ENCODE data around the gene BHLHE23. TPM values are rescaled to one million over a fixed set of nuclear protein-coding genes. Genes with fewer than 3 reads are reported as not detected.

Gene BHLHE23
- polyA plus RNA-seq, 4 donors: not detected

DNA sequence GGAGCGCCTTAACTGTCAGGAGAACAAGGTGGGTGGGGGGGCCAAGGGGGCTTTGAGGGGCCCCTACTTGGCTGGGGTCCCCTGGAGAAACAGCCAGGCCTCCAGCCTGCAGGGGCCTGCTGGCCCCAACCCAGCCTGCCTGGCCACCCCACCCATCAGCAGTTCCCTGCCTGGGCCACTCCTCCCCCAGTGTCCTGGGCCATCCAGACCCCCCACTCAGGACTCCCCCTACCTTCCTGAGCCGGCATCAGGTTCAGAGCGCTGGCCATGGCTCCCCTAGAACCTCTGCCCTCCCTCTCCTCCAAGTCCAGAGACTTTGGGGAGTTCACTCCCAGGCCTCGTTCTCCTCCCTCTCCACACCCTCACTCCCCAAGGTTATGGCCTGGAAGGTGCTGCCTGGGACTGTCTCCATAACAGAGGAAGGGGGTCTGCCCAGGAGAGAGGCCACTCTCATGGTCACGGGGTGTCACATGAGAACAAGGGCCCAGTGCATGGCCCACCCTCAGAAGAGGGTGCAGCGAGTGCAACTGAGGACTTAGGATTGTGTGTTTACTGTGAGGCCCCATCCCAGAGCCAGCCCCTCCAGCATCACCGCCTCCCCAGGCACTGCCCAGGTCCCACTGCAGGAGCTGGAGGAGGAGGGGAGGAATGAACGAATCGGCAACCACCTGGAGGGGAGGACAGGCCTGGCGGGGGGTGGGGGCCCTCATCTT lies 48.2 kb downstream of the BHLHE23 start:
- FAIRE-seq: no peak
- 70 to 77% (median 76%) methylated on average over 10 of the region's 10 CpGs for WGBS, 3 donors
- no peak for DNase-seq
- no peak overlapping the region for H3K4me3 ChIP-seq (ENCODE audit: low read depth in 1 of 3, low read length in 3 of 3)
- no peak overlapping the region for H3K27ac ChIP-seq (ENCODE audit: low read depth in 1 of 3, low read length in 2 of 3)
- peaks cover 0 to 42% (median 0%) of the 10 kb centered on the region in 3 donors for H3K36me3 ChIP-seq (ENCODE audit: control insufficient read depth in 3 of 3, insufficient read depth in 2 of 3, low read depth in 1 of 3, low read length in 3 of 3)
- no peaks in the 10 kb centered on the region for H3K9me3 ChIP-seq (ENCODE audit: control insufficient read depth in 2 of 2, insufficient read depth in 1 of 2, low read depth in 1 of 2, low read length in 1 of 2)
- no peaks in the 10 kb centered on the region for H3K27me3 ChIP-seq (ENCODE audit: control insufficient read depth in 3 of 3, insufficient read depth in 3 of 3, low read length in 3 of 3)
- H3K4me1 ChIP-seq (ENCODE audit: control insufficient read depth in 3 of 3, insufficient read depth in 2 of 3, low read depth in 1 of 3, low read length in 2 of 3): peaks cover 0 to 17% (median 0%) of the 10 kb centered on the region in 3 donors

DNA sequence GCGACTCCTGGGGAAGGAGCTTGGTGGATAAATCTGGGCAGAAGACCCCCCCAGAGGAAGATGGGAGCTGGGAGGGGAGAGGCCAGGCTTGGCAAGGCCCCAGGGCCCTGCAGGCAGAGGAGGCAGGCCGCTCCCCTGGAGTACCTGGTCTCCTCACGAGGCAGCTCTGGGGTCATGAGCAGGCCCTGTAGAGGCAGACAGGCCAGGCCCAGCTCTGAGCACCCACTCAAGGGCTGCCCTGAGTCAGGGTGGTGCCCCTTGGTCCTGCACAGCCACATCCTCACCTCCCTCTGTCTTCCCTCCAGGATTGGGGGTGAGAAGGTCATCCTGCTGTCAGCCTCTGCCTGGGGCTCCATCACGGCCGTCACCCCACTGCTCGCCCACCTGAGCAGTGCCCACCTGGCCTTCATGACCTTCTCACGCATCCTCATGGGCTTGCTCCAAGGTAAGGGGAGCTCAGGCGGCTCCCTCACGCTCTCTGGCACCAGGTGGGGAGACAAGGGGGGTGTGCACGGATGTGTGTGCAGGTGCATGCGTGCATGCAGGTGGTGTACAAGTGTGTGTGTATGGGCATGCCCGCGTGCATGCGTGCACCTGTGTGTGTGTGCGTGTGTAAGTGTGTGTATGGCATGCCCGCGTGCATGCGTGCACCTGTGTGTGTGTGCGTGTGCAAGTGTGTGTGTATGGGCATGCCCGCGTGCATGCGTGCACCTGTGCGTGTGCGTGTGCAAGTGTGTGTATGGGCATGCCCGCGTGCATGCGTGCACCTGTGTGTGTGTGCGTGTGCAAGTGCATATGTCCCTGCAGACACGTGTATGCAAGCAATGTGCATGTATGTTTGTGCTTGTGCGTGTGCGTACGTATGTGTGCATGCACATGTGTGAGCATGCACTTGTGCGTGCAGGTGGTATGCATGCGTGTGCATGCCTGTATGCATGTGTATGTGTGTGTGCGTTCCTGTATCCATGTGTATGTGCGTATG lies 49.3 kb downstream of the BHLHE23 start:
- H3K9me3 ChIP-seq (ENCODE audit: control insufficient read depth in 2 of 2, insufficient read depth in 1 of 2, low read depth in 1 of 2, low read length in 1 of 2): no peaks in the 10 kb centered on the region
- peaks cover 0 to 25% (median 0%) of the 10 kb centered on the region in 3 donors for H3K4me1 ChIP-seq (ENCODE audit: control insufficient read depth in 3 of 3, insufficient read depth in 2 of 3, low read depth in 1 of 3, low read length in 2 of 3)
- H3K27ac ChIP-seq (ENCODE audit: low read depth in 1 of 3, low read length in 2 of 3): no peak overlapping the region
- H3K36me3 ChIP-seq (ENCODE audit: control insufficient read depth in 3 of 3, insufficient read depth in 2 of 3, low read depth in 1 of 3, low read length in 3 of 3): peaks cover 0 to 32% (median 0%) of the 10 kb centered on the region in 3 donors
- no peaks in the 10 kb centered on the region for H3K27me3 ChIP-seq (ENCODE audit: control insufficient read depth in 3 of 3, insufficient read depth in 3 of 3, low read length in 3 of 3)
- FAIRE-seq (no peak), DNase-seq (no peak)
- H3K4me3 ChIP-seq (ENCODE audit: low read depth in 1 of 3, low read length in 3 of 3): no peak overlapping the region
- 94 to 96% (median 96%) methylated on average over 34 to 36 of the region's 36 CpGs for WGBS, 3 donors

DNA sequence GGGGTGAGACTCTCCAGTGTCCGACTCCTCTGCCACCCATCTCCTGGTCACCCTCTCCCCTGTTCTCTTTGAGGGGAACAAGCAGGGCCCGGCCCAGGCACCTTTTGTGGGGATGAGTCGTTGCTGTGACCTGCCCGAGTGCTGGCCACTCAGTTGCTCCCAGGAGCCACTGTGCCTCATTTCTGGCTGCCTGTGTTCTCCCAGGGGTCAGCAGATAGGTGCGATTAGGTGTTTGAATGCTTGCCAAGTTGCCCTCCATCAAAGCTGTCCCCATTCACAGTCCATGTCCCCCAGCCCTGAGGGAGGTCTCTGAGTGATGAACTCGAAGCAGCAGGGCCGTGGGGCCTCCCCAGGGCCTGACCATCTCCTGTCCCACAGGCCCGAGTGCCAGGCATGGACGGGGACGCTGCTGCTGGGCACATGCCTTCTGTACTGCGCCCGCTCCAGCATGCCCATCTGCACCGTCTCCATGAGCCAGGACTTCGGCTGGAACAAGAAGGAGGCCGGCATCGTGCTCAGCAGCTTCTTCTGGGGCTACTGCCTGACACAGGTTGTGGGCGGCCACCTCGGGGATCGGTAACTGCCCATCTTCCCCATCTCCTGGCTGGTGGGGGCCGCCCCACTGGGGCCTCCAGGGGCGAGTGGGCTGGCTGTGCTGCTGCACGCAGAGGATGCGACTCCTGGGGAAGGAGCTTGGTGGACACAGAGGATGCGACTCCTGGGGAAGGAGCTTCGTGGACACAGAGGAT lies 50.2 kb downstream of the BHLHE23 start:
- FAIRE-seq (no peak), DNase-seq (no peak)
- 88 to 94% (median 94%) methylated on average over 23 to 25 of the region's 25 CpGs for WGBS, 3 donors
- Histone ChIP-seq H3K36me3 (ENCODE audit: control insufficient read depth in 3 of 3, insufficient read depth in 2 of 3, low read depth in 1 of 3, low read length in 3 of 3) (peaks cover 0 to 31% (median 0%) of the 10 kb centered on the region in 3 donors), H3K27me3 (ENCODE audit: control insufficient read depth in 3 of 3, insufficient read depth in 3 of 3, low read length in 3 of 3) (no peaks in the 10 kb centered on the region), H3K4me3 (ENCODE audit: low read depth in 1 of 3, low read length in 3 of 3) (no peak overlapping the region), H3K9me3 (ENCODE audit: control insufficient read depth in 2 of 2, insufficient read depth in 1 of 2, low read depth in 1 of 2, low read length in 1 of 2) (no peaks in the 10 kb centered on the region), H3K4me1 (ENCODE audit: control insufficient read depth in 3 of 3, insufficient read depth in 2 of 3, low read depth in 1 of 3, low read length in 2 of 3) (peaks cover 0 to 30% (median 0%) of the 10 kb centered on the region in 3 donors), H3K27ac (ENCODE audit: low read depth in 1 of 3, low read length in 2 of 3) (no peak overlapping the region)

Other genes starting within 250 kb of the BHLHE23 start
- gene MRGBP, start 210.5 kb downstream of the BHLHE23 start, polyA plus RNA-seq: 10 to 100 TPM; 11.5 to 17.0 (median 13.4) TPM
- gene OGFR, start 202.1 kb downstream of the BHLHE23 start, polyA plus RNA-seq: 10 to 100 TPM; 46.6 to 88.3 (median 66.3) TPM
- gene COL9A3, start 189.9 kb downstream of the BHLHE23 start, polyA plus RNA-seq: 10 to 100 TPM in 1 of 4 donors, 1 to 10 TPM in 3; 3.4 to 12.7 (median 5.9) TPM
- gene TCFL5, start 145.1 kb downstream of the BHLHE23 start, polyA plus RNA-seq: 1 to 10 TPM; 4.2 to 5.7 (median 4.6) TPM
- 10 to 100 TPM; 11.6 to 49.4 (median 15.7) TPM for gene DIDO1, start 80.5 kb downstream of the BHLHE23 start, polyA plus RNA-seq
- gene GID8, start 68.8 kb downstream of the BHLHE23 start, polyA plus RNA-seq: 10 to 100 TPM; 14.3 to 31.0 (median 17.1) TPM
- 10 to 100 TPM in 1 of 4 donors, 1 to 10 TPM in 2, under 1 TPM in 1; 0.22 to 11.2 (median 1.8) TPM for gene SLC17A9, start 54.3 kb downstream of the BHLHE23 start, polyA plus RNA-seq
- gene YTHDF1, start 209.2 kb upstream of the BHLHE23 start, polyA plus RNA-seq: 10 to 100 TPM; 20.3 to 37.9 (median 22.9) TPM
- gene BIRC7, start 228.9 kb upstream of the BHLHE23 start, polyA plus RNA-seq: 1 to 10 TPM in 1 of 4 donors, under 1 TPM in 1, not detected in 2; 0.13 to 5.4 TPM
- gene NKAIN4, start 247.5 kb upstream of the BHLHE23 start, polyA plus RNA-seq: 1 to 10 TPM in 1 of 4 donors, under 1 TPM in 1, not detected in 2; 0.51 to 5.9 TPM

Measured in small intestine (tissue), 7 donors.